Measurements from ENCODE around the gene STK38L.

Gene STK38L

GRCh38 chr12:27253347-27253746 is 9.3 kb downstream of the STK38L start:
- no CpG with 5 or more reads among the region's 2 CpGs for WGBS (ENCODE audit: insufficient coverage, insufficient read length)
- H3K36me3 ChIP-seq (ENCODE audit: control insufficient read depth, insufficient read depth, low read length): no peaks in the 10 kb centered on the region

GRCh38 chr12:27255806-27256205 is 11.7 kb downstream of the STK38L start:
- no peak for DNase-seq (ENCODE audit: low read depth, low spot score)
- WGBS (ENCODE audit: insufficient coverage, insufficient read length): no CpG with 5 or more reads among the region's 3 CpGs
- Histone ChIP-seq H3K27me3 (ENCODE audit: control insufficient read depth, insufficient read depth, low read length) (no peaks in the 10 kb centered on the region), H3K4me1 (ENCODE audit: control insufficient read depth, insufficient read depth, low read length) (0 out of 2 replicates have a peak, but pooled peaks cover 1% of the 10 kb centered on the region), H3K9me3 (ENCODE audit: control insufficient read depth, insufficient read depth, low read length) (no peaks in the 10 kb centered on the region), H3K4me3 (ENCODE audit: low read length) (no peak overlapping the region), H3K36me3 (ENCODE audit: control insufficient read depth, insufficient read depth, low read length) (no peaks in the 10 kb centered on the region), H3K27ac (ENCODE audit: low read length) (no peak overlapping the region)

More at GRCh38 chr12:27253347-27253746, 9.3 kb downstream of the STK38L start:
- H3K27me3 ChIP-seq (ENCODE audit: control insufficient read depth, insufficient read depth, low read length): no peaks in the 10 kb centered on the region
- no peak for DNase-seq (ENCODE audit: low read depth, low spot score)
- H3K27ac ChIP-seq (ENCODE audit: low read length): no peak overlapping the region
- H3K4me1 ChIP-seq (ENCODE audit: control insufficient read depth, insufficient read depth, low read length): no peaks in the 10 kb centered on the region
- no peaks in the 10 kb centered on the region for H3K9me3 ChIP-seq (ENCODE audit: control insufficient read depth, insufficient read depth, low read length)
- no peak overlapping the region for H3K4me3 ChIP-seq (ENCODE audit: low read length)

- no peak overlapping the region for H3K27ac ChIP-seq (ENCODE audit: low read length)
- peaks cover 1% of the 10 kb centered on the region; the same call in 1 of the 2 replicates for H3K4me1 ChIP-seq (ENCODE audit: control insufficient read depth, insufficient read depth, low read length)
- WGBS (ENCODE audit: insufficient coverage, insufficient read length): no CpG with 5 or more reads among the region's 2 CpGs
Measured at GRCh38 chr12:27257104-27257843, 13.2 kb downstream of the STK38L start.

GRCh38 chr12:27260746-27261145 is 16.7 kb downstream of the STK38L start:
- no peak overlapping the region for H3K27ac ChIP-seq (ENCODE audit: low read length)
- DNase-seq (ENCODE audit: low read depth, low spot score): no peak
- H3K4me3 ChIP-seq (ENCODE audit: low read length): no peak overlapping the region
- H3K4me1 ChIP-seq (ENCODE audit: control insufficient read depth, insufficient read depth, low read length): peaks cover 1% of the 10 kb centered on the region; the same call in 1 of the 2 replicates
- no peaks in the 10 kb centered on the region for H3K36me3 ChIP-seq (ENCODE audit: control insufficient read depth, insufficient read depth, low read length)
- H3K9me3 ChIP-seq (ENCODE audit: control insufficient read depth, insufficient read depth, low read length): no peaks in the 10 kb centered on the region
- WGBS (ENCODE audit: insufficient coverage, insufficient read length): no CpG with 5 or more reads among the region's 4 CpGs
- H3K27me3 ChIP-seq (ENCODE audit: control insufficient read depth, insufficient read depth, low read length): no peaks in the 10 kb centered on the region

More at GRCh38 chr12:27257104-27257843, 13.2 kb downstream of the STK38L start:
- no peak for DNase-seq (ENCODE audit: low read depth, low spot score)
- H3K9me3 ChIP-seq (ENCODE audit: control insufficient read depth, insufficient read depth, low read length): no peaks in the 10 kb centered on the region
- no peaks in the 10 kb centered on the region for H3K36me3 ChIP-seq (ENCODE audit: control insufficient read depth, insufficient read depth, low read length)
- H3K4me3 ChIP-seq (ENCODE audit: low read length): no peak overlapping the region
- no peaks in the 10 kb centered on the region for H3K27me3 ChIP-seq (ENCODE audit: control insufficient read depth, insufficient read depth, low read length)

- no peak overlapping the region for H3K4me3 ChIP-seq (ENCODE audit: low read length)
- no CpG with 5 or more reads among the region's 3 CpGs for WGBS (ENCODE audit: insufficient coverage, insufficient read length)
- no peaks in the 10 kb centered on the region for H3K27me3 ChIP-seq (ENCODE audit: control insufficient read depth, insufficient read depth, low read length)
- no peak overlapping the region for H3K27ac ChIP-seq (ENCODE audit: low read length)
- H3K9me3 ChIP-seq (ENCODE audit: control insufficient read depth, insufficient read depth, low read length): no peaks in the 10 kb centered on the region
- H3K36me3 ChIP-seq (ENCODE audit: control insufficient read depth, insufficient read depth, low read length): no peaks in the 10 kb centered on the region
- H3K4me1 ChIP-seq (ENCODE audit: control insufficient read depth, insufficient read depth, low read length): peaks cover 1% of the 10 kb centered on the region; the same call in 1 of the 2 replicates
- DNase-seq (ENCODE audit: low read depth, low spot score): no peak
Measured at GRCh38 chr12:27261866-27262265, 17.8 kb downstream of the STK38L start.

GRCh38 chr12:27270148-27270547 is 26.1 kb downstream of the STK38L start:
- H3K36me3 ChIP-seq (ENCODE audit: control insufficient read depth, insufficient read depth, low read length): no peaks in the 10 kb centered on the region
- H3K27ac ChIP-seq (ENCODE audit: low read length): no peak overlapping the region
- no peaks in the 10 kb centered on the region for H3K27me3 ChIP-seq (ENCODE audit: control insufficient read depth, insufficient read depth, low read length)
- WGBS (ENCODE audit: insufficient coverage, insufficient read length): no CpG with 5 or more reads among the region's 4 CpGs
- DNase-seq (ENCODE audit: low read depth, low spot score): no peak
- no peaks in the 10 kb centered on the region for H3K9me3 ChIP-seq (ENCODE audit: control insufficient read depth, insufficient read depth, low read length)
- H3K4me1 ChIP-seq (ENCODE audit: control insufficient read depth, insufficient read depth, low read length): no peaks in the 10 kb centered on the region
- no peak overlapping the region for H3K4me3 ChIP-seq (ENCODE audit: low read length)

GRCh38 chr12:27271206-27271605 is 27.1 kb downstream of the STK38L start:
- no peak overlapping the region for H3K4me3 ChIP-seq (ENCODE audit: low read length)
- H3K9me3 ChIP-seq (ENCODE audit: control insufficient read depth, insufficient read depth, low read length): no peaks in the 10 kb centered on the region
- no peak for DNase-seq (ENCODE audit: low read depth, low spot score)
- H3K27me3 ChIP-seq (ENCODE audit: control insufficient read depth, insufficient read depth, low read length): no peaks in the 10 kb centered on the region
- H3K27ac ChIP-seq (ENCODE audit: low read length): no peak overlapping the region
- no CpG with 5 or more reads among the region's 2 CpGs for WGBS (ENCODE audit: insufficient coverage, insufficient read length)
- H3K4me1 ChIP-seq (ENCODE audit: control insufficient read depth, insufficient read depth, low read length): peaks cover 1% of the 10 kb centered on the region; the same call in 1 of the 2 replicates
- no peaks in the 10 kb centered on the region for H3K36me3 ChIP-seq (ENCODE audit: control insufficient read depth, insufficient read depth, low read length)

- Histone ChIP-seq H3K9me3 (ENCODE audit: control insufficient read depth, insufficient read depth, low read length) (no peaks in the 10 kb centered on the region), H3K36me3 (ENCODE audit: control insufficient read depth, insufficient read depth, low read length) (no peaks in the 10 kb centered on the region), H3K27ac (ENCODE audit: low read length) (no peak overlapping the region), H3K4me1 (ENCODE audit: control insufficient read depth, insufficient read depth, low read length) (peaks cover 3% of the 10 kb centered on the region; the same call in 1 of the 2 replicates), H3K27me3 (ENCODE audit: control insufficient read depth, insufficient read depth, low read length) (no peaks in the 10 kb centered on the region), H3K4me3 (ENCODE audit: low read length) (no peak overlapping the region)
- DNase-seq (ENCODE audit: low read depth, low spot score): no peak
- no CpG with 5 or more reads among the region's 2 CpGs for WGBS (ENCODE audit: insufficient coverage, insufficient read length)
Measured at GRCh38 chr12:27272373-27273028, 28.4 kb downstream of the STK38L start.

GRCh38 chr12:27273114-27273513 is 29.0 kb downstream of the STK38L start:
- H3K27me3 ChIP-seq (ENCODE audit: control insufficient read depth, insufficient read depth, low read length): no peaks in the 10 kb centered on the region
- no peak overlapping the region for H3K4me3 ChIP-seq (ENCODE audit: low read length)
- WGBS (ENCODE audit: insufficient coverage, insufficient read length): no CpG with 5 or more reads among the region's 5 CpGs
- no peaks in the 10 kb centered on the region for H3K36me3 ChIP-seq (ENCODE audit: control insufficient read depth, insufficient read depth, low read length)
- peaks cover 5% of the 10 kb centered on the region; the same call in 1 of the 2 replicates for H3K4me1 ChIP-seq (ENCODE audit: control insufficient read depth, insufficient read depth, low read length)
- no peak overlapping the region for H3K27ac ChIP-seq (ENCODE audit: low read length)
- no peak for DNase-seq (ENCODE audit: low read depth, low spot score)
- no peaks in the 10 kb centered on the region for H3K9me3 ChIP-seq (ENCODE audit: control insufficient read depth, insufficient read depth, low read length)

GRCh38 chr12:27274706-27275105 is 30.6 kb downstream of the STK38L start:
- Histone ChIP-seq H3K27ac (ENCODE audit: low read length) (no peak overlapping the region), H3K27me3 (ENCODE audit: control insufficient read depth, insufficient read depth, low read length) (no peaks in the 10 kb centered on the region), H3K9me3 (ENCODE audit: control insufficient read depth, insufficient read depth, low read length) (no peaks in the 10 kb centered on the region), H3K4me1 (ENCODE audit: control insufficient read depth, insufficient read depth, low read length) (peaks cover 5% of the 10 kb centered on the region; the same call in 1 of the 2 replicates), H3K4me3 (ENCODE audit: low read length) (no peak overlapping the region), H3K36me3 (ENCODE audit: control insufficient read depth, insufficient read depth, low read length) (no peaks in the 10 kb centered on the region)
- no CpG with 5 or more reads among the region's 2 CpGs for whole genome bisulfite sequencing (ENCODE audit: insufficient coverage, insufficient read length)
- DNase-seq (ENCODE audit: low read depth, low spot score): no peak
